Stimulated activated CD8-positive, alpha-beta memory T cell treated with anti-CD3 and anti-CD28 coated beads, Interleukin-12 subunit alpha, Interleukin-12 subunit beta, amount 100 ng/mL, for 24 hours (primary cell): Measurements from ENCODE around the gene C9.
"Not testable (repeated sequence)": the region's sequence is repeated elsewhere in the genome, so short reads cannot be mapped to it uniquely, and the experiment has no call there.

Source experiments
- DNase-seq: peaks from one replicate; pipeline ENCODE4 v3.0.0-alpha.2; 2020; ENCODE audit errors: extremely low read depth

The C9 gene

GRCh38 chr5:39364367-39364766, at the start of gene C9:
TSS of gene C9 (minus strand) at chr5:39364495. CDS start at chr5:39364464, 31 bp downstream.
- DNase-seq: no peak

GRCh38 chr5:39413771-39414170, 49.5 kb upstream of the C9 start:
- no peak for DNase-seq

- no peak for DNase-seq
Measured at GRCh38 chr5:39412721-39413394, 48.6 kb upstream of the C9 start.

- no peak for DNase-seq
Measured at GRCh38 chr5:39411985-39412384, 47.7 kb upstream of the C9 start.

GRCh38 chr5:39411061-39411460, 46.8 kb upstream of the C9 start:
- DNase-seq: no peak

GRCh38 chr5:39409033-39409432, 44.7 kb upstream of the C9 start:
- DNase-seq: no peak

- no peak for DNase-seq
Measured at GRCh38 chr5:39405083-39405843, 41.0 kb upstream of the C9 start.

- not testable (repeated sequence) for DNase-seq
Measured at GRCh38 chr5:39403761-39404160, 39.5 kb upstream of the C9 start.

GRCh38 chr5:39402140-39402539, 37.8 kb upstream of the C9 start:
- DNase-seq: not testable (repeated sequence)

GRCh38 chr5:39400713-39401578, 36.7 kb upstream of the C9 start:
- no peak for DNase-seq

- no peak for DNase-seq
Measured at GRCh38 chr5:39399135-39400036, 35.1 kb upstream of the C9 start.

GRCh38 chr5:39396843-39397242, 32.5 kb upstream of the C9 start:
- DNase-seq: no peak

GRCh38 chr5:39395521-39395920, 31.2 kb upstream of the C9 start:
- no peak for DNase-seq

GRCh38 chr5:39394946-39395345, 30.7 kb upstream of the C9 start:
- DNase-seq: no peak

- no peak for DNase-seq
Measured at GRCh38 chr5:39390945-39391344, 26.6 kb upstream of the C9 start.

- DNase-seq: no peak
Measured at GRCh38 chr5:39387293-39387692, 23.0 kb upstream of the C9 start.

GRCh38 chr5:39384271-39384670, 20.0 kb upstream of the C9 start:
- no peak for DNase-seq

GRCh38 chr5:39381376-39381775, 17.1 kb upstream of the C9 start:
- no peak for DNase-seq

GRCh38 chr5:39379693-39380092, 15.4 kb upstream of the C9 start:
- DNase-seq: no peak

GRCh38 chr5:39377613-39378012, 13.3 kb upstream of the C9 start:
- DNase-seq: no peak

- no peak for DNase-seq
Measured at GRCh38 chr5:39376293-39376714, 12.0 kb upstream of the C9 start.
